ENCODE results near the gene IBSP.

DNA sequence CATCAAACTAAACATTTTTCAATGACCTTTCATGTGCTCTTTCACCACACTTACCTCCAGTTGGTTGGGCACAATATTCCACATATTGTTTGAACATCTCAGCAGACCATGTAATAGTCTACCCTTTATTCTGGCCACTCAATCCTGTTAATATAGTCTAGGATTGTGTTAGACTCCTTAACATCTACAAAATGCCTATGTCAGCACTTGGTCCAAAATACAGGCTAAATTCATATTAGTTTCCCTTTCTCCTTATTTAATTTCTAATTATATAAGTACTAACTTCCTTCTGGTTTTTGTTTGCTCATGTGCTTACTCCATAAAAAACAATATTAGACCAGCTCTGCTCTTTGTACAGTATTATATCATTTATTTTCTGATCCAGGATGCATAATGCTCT is 54.5 kb downstream of the IBSP start:
- TF ChIP-seq POLR2A (IDR thresholded peaks at IDR 0.05; ENCODE audit: low read depth, low read length) (no peak), POLR2AphosphoS5 (IDR thresholded peaks at IDR 0.05; ENCODE audit: low read depth, low read length) (no peak)
